NCI-H1436 treated with DMSO at 0.1 percent for 48 hours (cell line): ENCODE results near the gene CCDC183.
"Not testable (repeated sequence)": the region's sequence is repeated elsewhere in the genome, so short reads cannot be mapped to it uniquely, and the experiment has no call there.

Experiments
- DNase-seq: peaks from one replicate; lab custom pipeline; 2025; lab: John Stamatoyannopoulos, UW

The CCDC183 gene

GRCh38 chr9:136839229-136840139, 43.3 kb downstream of the CCDC183 start:
- DNase-seq: no peak

GRCh38 chr9:136840140-136840876, 44.2 kb downstream of the CCDC183 start:
- DNase-seq: no peak

GRCh38 chr9:136840877-136841645, 44.9 kb downstream of the CCDC183 start:
- no peak for DNase-seq

- not testable (repeated sequence) for DNase-seq
These were observed 45.7 kb downstream of the CCDC183 start for GRCh38 chr9:136841646-136842379.

GRCh38 chr9:136842380-136842948, 46.3 kb downstream of the CCDC183 start, which contains the start of gene AJM1:
Gene AJM1, plus strand, starts transcription at chr9:136842478. Its CDS starts 1,937 bp downstream, at chr9:136844415.
- not testable (repeated sequence) for DNase-seq

GRCh38 chr9:136843159-136843800, 47.1 kb downstream of the CCDC183 start:
- DNase-seq: not testable (repeated sequence)

GRCh38 chr9:136843801-136844740, 47.9 kb downstream of the CCDC183 start:
- DNase-seq: not testable (repeated sequence)

GRCh38 chr9:136844761-136845464, 48.8 kb downstream of the CCDC183 start:
- no peak for DNase-seq

GRCh38 chr9:136845465-136846260, 49.5 kb downstream of the CCDC183 start:
- DNase-seq: no peak

GRCh38 chr9:136846376-136847087, 50.4 kb downstream of the CCDC183 start:
- no peak for DNase-seq

GRCh38 chr9:136847088-136847825, 51.1 kb downstream of the CCDC183 start:
- no peak for DNase-seq

- no peak for DNase-seq
These were observed 51.8 kb downstream of the CCDC183 start for GRCh38 chr9:136847826-136848392.

GRCh38 chr9:136848393-136849037, 52.4 kb downstream of the CCDC183 start:
- DNase-seq: no peak

GRCh38 chr9:136849038-136849959, 53.2 kb downstream of the CCDC183 start, which contains the start of gene PHPT1:
Gene PHPT1, plus strand, starts transcription at chr9:136849409. Its CDS starts 22 bp downstream, at chr9:136849431.
- peak; percentile 90 for DNase-seq
